K562 (cell line): ENCODE measurements around the gene SARS2. TPM values are rescaled to one million over a fixed set of nuclear protein-coding genes. Genes with fewer than 3 reads are reported as not detected.
A peak's percentile ranks its signal among the peaks of the same experiment; 100 is the strongest.

Experiments used
- ATAC-seq: fragments of 200-7000 bp; cut with Tn5 transposase; 3 replicates; pipeline ENCODE4 v1.9.1; 2020; ENCODE audit warnings: moderate library complexity
- BruUV-seq: library from RNA; stranded (reverse); fragments of 400-500 nt; replicated peaks from 2 replicates; lab custom pipeline; 2021; lab: Mats Ljungman, UMichigan
- CTCF ChIA-PET: fragments of 300-600 bp; formaldehyde crosslinking; extraction: SDS; loops from one replicate; lab custom pipeline; 2021; ENCODE audit warnings: low intra/inter-chr PET ratio; lab: Yijun Ruan, JAX
- POLR2A ChIA-PET: fragments of 300-600, 350-650 bp; sonication (Branson Sonifier 250); formaldehyde crosslinking; extraction: SDS; loops from one replicate; lab custom pipeline; 2021; ENCODE audit warnings: antibody characterized with exemption, inconsistent platforms; lab: Yijun Ruan, JAX
- DNase-seq, 4 experiments: peaks; one replicate each; pipeline versions ENCODE4 v3.0.0 to v3.0.0-alpha.2; 2011 to 2018; ENCODE audit warnings: low spot score in 3 of 4, mixed read lengths in 3 of 4; ENCODE audit errors: extremely low read depth in 1 of 4
- FAIRE-seq: peaks from 2 replicates; lab custom pipeline; 2011; peaks lifted over from hg19 to GRCh38; lab: Jason Lieb, UNC
- H2AFZ ChIP-seq: 2 replicates; pipeline ENCODE4 v1.6.0; 2011; ENCODE audit warnings: low read depth, low read length, control low read depth, inconsistent platforms
- H3K27ac ChIP-seq: fragments of 200-600 bp; 3 replicates; pipeline ENCODE4 v1.8.0; 2011; ENCODE audit warnings: low read depth, mild to moderate bottlenecking, control low read depth, inconsistent platforms, low read length, moderate library complexity, mixed read lengths; ENCODE audit errors: extremely low read depth
- H3K27me3 ChIP-seq, 2 experiments: fragments of 300-600 bp in 1 of 2; 2 replicates in 1 of 2; 3 replicates in 1 of 2; pipeline versions ENCODE4 v1.6.0 to v1.8.0; 2011; ENCODE audit warnings: inconsistent platforms in 2 of 2, low read length in 2 of 2, mild to moderate bottlenecking in 1 of 2, mixed read lengths in 1 of 2, moderate library complexity in 1 of 2; ENCODE audit not compliant: control insufficient read depth in 2 of 2, insufficient read depth in 2 of 2
- H3K36me3 ChIP-seq: fragments of 300-600 bp; 3 replicates; pipeline ENCODE4 v1.8.0; 2011; ENCODE audit warnings: mild to moderate bottlenecking, low read length, inconsistent platforms; ENCODE audit not compliant: control insufficient read depth, insufficient read depth
- H3K4me1 ChIP-seq, 2 experiments: fragments of 200-600 bp in 1 of 2; replicated peaks in 1 of 2; 2 replicates in 1 of 2; 3 replicates in 1 of 2; pipeline versions ENCODE4 v1.5.1 to v1.8.0; 2011; ENCODE audit warnings: inconsistent platforms in 2 of 2, low read length in 2 of 2, mild to moderate bottlenecking in 1 of 2, mixed read lengths in 1 of 2, moderate library complexity in 1 of 2; ENCODE audit not compliant: control insufficient read depth in 2 of 2, insufficient read depth in 2 of 2
- H3K4me2 ChIP-seq: 2 replicates; pipeline ENCODE4 v1.6.1; 2011; ENCODE audit warnings: low read length, control low read depth, inconsistent platforms, mixed read lengths; ENCODE audit not compliant: insufficient read depth
- H3K4me3 ChIP-seq: fragments of 200-600 bp; sonication (generic), shearing (Covaris generic); 2 replicates; pipeline ENCODE4 v1.5.1; 2016; ENCODE audit warnings: control low read depth, inconsistent platforms
- H3K79me2 ChIP-seq: fragments of 200-600 bp; 3 replicates; pipeline ENCODE4 v1.8.0; 2011; ENCODE audit warnings: low read length, inconsistent platforms; ENCODE audit not compliant: control insufficient read depth, insufficient read depth
- H3K9ac ChIP-seq, 2 experiments: 2 replicates each; pipeline versions ENCODE4 v1.6.0 to v1.6.1; 2011; ENCODE audit warnings: low read depth in 2 of 2, low read length in 2 of 2, control low read depth in 1 of 2, inconsistent platforms in 1 of 2, mild to moderate bottlenecking in 1 of 2, mixed read lengths in 1 of 2; ENCODE audit not compliant: insufficient read depth in 1 of 2
- H3K9me1 ChIP-seq: one replicate; pipeline ENCODE4 v1.6.0; 2011; ENCODE audit warnings: inconsistent platforms, mild to moderate bottlenecking, low read length, moderate library complexity; ENCODE audit not compliant: control insufficient read depth, insufficient read depth
- H3K9me3 ChIP-seq: replicated peaks from 2 replicates; pipeline ENCODE4 v1.5.1; 2011; ENCODE audit warnings: low read depth, low read length, inconsistent platforms; ENCODE audit not compliant: control insufficient read depth, insufficient read depth
- H4K20me1 ChIP-seq: replicated peaks from 2 replicates; pipeline ENCODE4 v1.6.1; 2011; ENCODE audit warnings: low read length, inconsistent platforms, mixed read lengths; ENCODE audit not compliant: control insufficient read depth, insufficient read depth
- BRD9 ChIP-seq: fragments of 450-650 bp; IDR thresholded peaks from 2 replicates; pipeline ENCODE4 v1.6.1; 2018; ENCODE audit warnings: low read depth; ENCODE audit not compliant: partially characterized antibody
- BRF1 ChIP-seq: IDR thresholded peaks from 3 replicates; pipeline ENCODE4 v1.6.1; 2011; ENCODE audit warnings: borderline replicate concordance, mild to moderate bottlenecking; ENCODE audit not compliant: insufficient read length; ENCODE audit errors: extremely low read depth
- CLOCK ChIP-seq: fragments of 250-450 bp; sonication (Bioruptor Pico); IDR thresholded peaks from 2 replicates; pipeline ENCODE4 v1.4.0; 2020; ENCODE audit warnings: mild to moderate bottlenecking, moderate library complexity, borderline replicate concordance
- GABPB2 ChIP-seq: fragments of 250-450 bp; sonication (Bioruptor Pico); conservative IDR thresholded peaks from 2 replicates; pipeline ENCODE4 v1.5.1; 2021; ENCODE audit warnings: mild to moderate bottlenecking
- HCFC1 ChIP-seq: IDR thresholded peaks from 2 replicates; pipeline ENCODE4 v1.6.1; 2012; ENCODE audit warnings: low read depth, low read length, improper control_type of control experiment
- IRF1 ChIP-seq: sonication (generic); formaldehyde crosslinking; IDR thresholded peaks from 2 replicates; pipeline ENCODE4 v1.8.0; 2022; ENCODE audit warnings: missing genetic modification reagents, mild to moderate bottlenecking, borderline replicate concordance
- MLLT1 ChIP-seq, 2 experiments: fragments of 450-650 bp; IDR thresholded peaks; 2 replicates each; pipeline ENCODE4 v1.6.1; 2016
- NCOA2 ChIP-seq, 2 experiments: fragments of 450-650 bp; IDR thresholded peaks; 2 replicates each; pipeline ENCODE4 v1.6.1; 2018; ENCODE audit warnings: mild to moderate bottlenecking in 2 of 2, moderate library complexity in 1 of 2; ENCODE audit not compliant: partially characterized antibody in 2 of 2
- POLR2G ChIP-seq: fragments of 200-400 bp; formaldehyde crosslinking; IDR thresholded peaks from 2 replicates; pipeline ENCODE4 v1.6.1; 2017; ENCODE audit warnings: low read depth, mild to moderate bottlenecking, antibody characterized with exemption, low read length, moderate library complexity
- POLR2H ChIP-seq: IDR thresholded peaks from 2 replicates; pipeline ENCODE4 v1.6.1; 2016; ENCODE audit warnings: missing genetic modification characterization, low read depth, mild to moderate bottlenecking, control low read depth, missing compliant biosample characterization, moderate library complexity
- SMC3 ChIP-seq: conservative IDR thresholded peaks from 2 replicates; pipeline ENCODE4 v1.6.1; 2011; ENCODE audit warnings: low read depth, low read length, improper control_type of control experiment; ENCODE audit not compliant: insufficient read depth
- ZKSCAN8 ChIP-seq: fragments of 200-800 bp; sonication (Bioruptor generic); IDR thresholded peaks from 2 replicates; pipeline ENCODE4 v1.6.1; 2016; ENCODE audit warnings: missing genetic modification characterization, missing compliant biosample characterization
- WGBS: fragments of 100-300 bp; shearing (Covaris generic); methylation state at CpG from one replicate; pipeline ENCODE4 v1.1.6; 2016; ENCODE audit warnings: low coverage, mixed read lengths; ENCODE audit not compliant: insufficient coverage; ENCODE audit errors: missing lambda C conversion rate; 5-methylcytosine and 5-hydroxymethylcytosine counted together
- in situ Hi-C: fragments of 300-500 bp; cut with MboI; formaldehyde crosslinking; loops from 4 replicates; pipeline ENCODE4 v1.15.0; 2018; ENCODE audit warnings: inconsistent platforms, mixed read lengths
- intact Hi-C: fragments of 100-400 bp; cut with micrococcal nuclease; formaldehyde crosslinking; loops from 2 replicates; pipeline ENCODE4 v1.14.2; 2022
- polyA plus RNA-seq, 8 experiments: library from polyadenylated mRNA; depleted of rRNA in 4 of 8; stranded (reverse) in 5 of 8; unstranded in 3 of 8; fragments of >200 nt; fragmentation: Nextera tagmentation in 2 of 8; fragmentation: Illumina TruSeq in 1 of 8; extraction: Ambion mirVana in 2 of 8; extraction: Trizol in 1 of 8; gene quantifications; 2 replicates each; pipeline versions ENCODE4 v1.2.1 to v1.2.3, GENCODE V29; 2011 to 2014; ENCODE audit warnings: inconsistent platforms in 1 of 8, missing spikeins in 1 of 8
- total RNA-seq, 7 experiments: library from RNA; depleted of rRNA in 6 of 7; stranded (reverse); fragments of >200 nt in 6 of 7; fragmentation: Illumina TruSeq in 2 of 7; extraction: Trizol in 2 of 7; gene quantifications; 2 replicates each; pipeline versions ENCODE4 v1.2.1 to v1.2.3, GENCODE V29; 2011 to 2021; ENCODE audit warnings: low replicate concordance in 1 of 7

SARS2 gene
- total and polyA plus RNA-seq, 9 of the 15 experiments (the other 6 are each of a cell fraction or from before 2014, with no cell fraction given): 3.1 to 59.1 (median 31.7) TPM

- no peak for TF ChIP-seq CLOCK (CRISPR knock-in tag)
- peak; percentile 54; the same call in 1 of the 2 replicates for TF ChIP-seq POLR2G
- no peak for TF ChIP-seq POLR2H
These were observed 8.9 kb downstream of the SARS2 start (continued) for GRCh38 chr19:38921420-38922274.

GRCh38 chr19:38920602-38921419, 9.8 kb downstream of the SARS2 start:
- BruUV-seq: no TSS peak
- FAIRE-seq (peak; percentile 86), DNase-seq (peak in 1 of 4 experiments; percentile 15), ATAC-seq (no peak)
- Histone ChIP-seq H3K27ac (no peak overlapping the region; the same call in 2 of the 3 replicates), H3K9me1 (no peaks in the 10 kb centered on the region), H3K9ac (peak overlapping the region in 1 of 2 experiments; percentile 68; a peak in 3 of 4 replicates), H3K27me3 (no peaks in the 10 kb centered on the region), H4K20me1 (no peaks in the 10 kb centered on the region), H2AFZ (no peak overlapping the region), H3K4me1 (peaks cover 0 to 34% of the 10 kb centered on the region in 2 experiments; a peak in 3 of 5 replicates), H3K36me3 (peaks cover 45% of the 10 kb centered on the region; the same call in 1 of the 3 replicates), H3K4me2 (no peak overlapping the region), H3K4me3 (no peak overlapping the region), H3K9me3 (no peaks in the 10 kb centered on the region), H3K79me2 (no peaks in the 10 kb centered on the region)
- WGBS: 74% methylated on average over 12 of the region's 14 CpGs
- in situ Hi-C loops: loop anchor here (10.0 kb wide), 1 partner anchor 396 kb away; no protein-coding TSS in a partner anchor
- POLR2A ChIA-PET: interaction anchor here (0.7 kb wide), 1 partner anchor 12 kb away, joined by 3 read pairs; no protein-coding TSS in a partner anchor
- CTCF ChIA-PET: interaction anchor here (0.5 kb wide), 1 partner anchor 28 kb away, joined by 3 read pairs; no protein-coding TSS in a partner anchor
- intact Hi-C loops: no loop called here
- no peak for TF ChIP-seq ZKSCAN8 (CRISPR knock-in tag)
- TF ChIP-seq GABPB2 (CRISPR knock-in tag): no peak
- no peak for TF ChIP-seq NCOA2 (IDR thresholded peaks at IDR 0.05; ENCODE audit: partially characterized antibody in 2 of 2)
- TF ChIP-seq HCFC1: no peak
- peak in 1 of 2 experiments; percentile 22; a peak in 1 of 4 replicates for TF ChIP-seq MLLT1 (IDR thresholded peaks at IDR 0.05)
- TF ChIP-seq BRF1: no peak
- TF ChIP-seq SMC3: no peak
- no peak for TF ChIP-seq IRF1 (CRISPR knock-in tag)
- no peak for TF ChIP-seq BRD9
